Tongue (tissue), 2 donors: ENCODE measurements around the gene PADI1. TPM values are rescaled to one million over a fixed set of nuclear protein-coding genes. Genes with fewer than 3 reads are reported as not detected.
A peak's percentile ranks its signal among the peaks of the same experiment; 100 is the strongest.

Experiments used
- DNase-seq: peaks from one replicate; pipeline ENCODE4 v3.0.0-alpha.2; 2015
- total RNA-seq: library from RNA; depleted of rRNA; stranded (reverse); fragments of >200 nt; gene quantifications from one replicate; pipeline ENCODE4 v1.2.3, GENCODE V29; 2014

PADI1 gene
- total RNA-seq, 1 donor from 2014 or later: 10.3 TPM

DNA sequence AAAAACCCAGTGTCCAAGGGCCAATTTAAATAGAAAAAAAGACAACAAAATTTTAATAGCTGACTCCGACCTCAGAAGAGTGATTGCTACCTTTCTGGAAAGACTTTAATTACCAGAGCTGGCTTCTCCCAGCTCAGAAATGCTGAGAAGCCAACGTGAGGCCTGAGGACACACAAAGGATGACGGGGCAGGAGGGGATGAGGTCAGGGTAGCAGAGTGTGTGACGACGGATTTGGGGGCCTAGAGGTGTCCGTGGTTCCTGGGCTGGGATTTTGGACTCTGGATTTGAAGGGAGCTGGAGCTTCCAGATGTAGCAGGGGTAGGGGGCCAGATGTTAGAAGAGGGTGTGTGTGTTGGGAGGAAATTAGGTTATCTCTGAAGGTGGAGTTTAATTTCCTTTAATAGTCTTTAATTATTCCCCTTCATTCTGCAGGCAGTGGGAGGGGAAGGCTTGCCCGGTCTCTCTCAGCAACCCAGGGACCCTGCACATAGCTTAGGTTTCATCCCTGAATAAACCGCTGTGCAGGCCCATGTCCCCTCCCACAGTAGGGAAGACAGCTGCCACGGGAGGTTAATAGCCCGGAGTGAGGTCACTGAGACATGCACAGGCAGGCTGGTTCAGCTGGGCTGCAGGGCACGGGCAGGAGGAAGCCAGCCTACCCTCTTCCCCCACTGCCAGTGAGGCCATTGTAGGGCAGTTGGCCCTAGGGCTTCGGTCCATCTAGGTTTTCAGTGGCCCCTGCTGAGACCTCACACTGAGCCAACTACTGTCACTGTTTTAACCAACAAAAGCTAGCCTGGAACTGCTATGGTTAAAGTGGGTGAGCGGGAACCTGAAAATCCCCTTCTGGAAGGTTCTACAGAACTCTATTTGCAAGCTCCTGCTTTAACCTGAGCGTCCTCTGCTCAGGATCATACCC lies 40.2 kb downstream of the PADI1 start:
- DNase-seq: peak; percentile 82

GRCh38 chr1:17245816-17246325 lies 40.9 kb downstream of the PADI1 start:
- DNase-seq: no peak

GRCh38 chr1:17246971-17247370 lies 42.0 kb downstream of the PADI1 start:
- DNase-seq: no peak

- DNase-seq: no peak
Observed at GRCh38 chr1:17248781-17249180, 43.9 kb downstream of the PADI1 start, which contains the start of gene PADI3. TSS of gene PADI3 (plus strand) at chr1:17249098. CDS start at chr1:17249138, 40 bp downstream.

DNA sequence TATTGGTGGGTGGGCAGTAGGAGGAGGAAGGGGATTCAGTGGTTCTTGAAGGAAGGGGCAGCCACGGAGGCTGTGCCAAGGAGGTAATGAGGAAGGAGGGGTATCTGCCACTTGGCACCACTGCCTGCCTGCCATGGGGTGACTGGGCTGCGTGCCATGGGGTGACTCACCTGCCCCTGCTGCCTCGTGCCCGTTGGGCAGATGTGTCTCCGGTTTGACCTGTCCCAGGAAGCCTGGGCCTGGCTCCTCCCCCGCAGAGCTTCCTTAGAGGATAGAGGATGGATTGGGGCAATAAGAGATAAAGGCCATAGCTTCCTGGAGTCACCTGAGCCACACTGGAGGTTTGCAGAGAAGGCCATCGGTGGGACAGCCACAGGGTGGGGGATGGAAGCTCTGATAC lies 45.7 kb downstream of the PADI1 start:
- no peak for DNase-seq

- DNase-seq: no peak
Observed at GRCh38 chr1:17251246-17251645, 46.3 kb downstream of the PADI1 start.

- DNase-seq: no peak
Observed at GRCh38 chr1:17251701-17252376, 46.9 kb downstream of the PADI1 start.

DNA sequence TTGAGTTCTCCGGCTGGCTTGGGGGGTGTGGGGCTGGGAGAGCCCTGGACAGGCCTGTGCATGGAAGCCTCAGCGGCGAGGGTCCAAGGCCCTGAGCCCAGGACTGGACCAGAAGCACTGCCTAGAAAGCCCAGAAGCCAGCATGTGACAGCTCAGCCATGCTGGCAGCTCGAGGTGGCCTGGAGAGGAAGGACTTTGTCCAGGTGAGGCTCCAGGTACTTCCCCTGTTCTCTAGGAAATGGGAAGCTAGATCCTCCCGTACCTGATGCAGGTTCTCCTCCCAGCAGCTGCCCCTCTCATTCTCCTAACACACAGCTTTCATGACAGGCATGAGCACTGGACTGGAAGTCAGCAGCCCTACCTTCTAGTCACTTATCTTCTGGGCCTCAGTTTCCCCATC lies 50.4 kb downstream of the PADI1 start:
- DNase-seq: no peak

DNA sequence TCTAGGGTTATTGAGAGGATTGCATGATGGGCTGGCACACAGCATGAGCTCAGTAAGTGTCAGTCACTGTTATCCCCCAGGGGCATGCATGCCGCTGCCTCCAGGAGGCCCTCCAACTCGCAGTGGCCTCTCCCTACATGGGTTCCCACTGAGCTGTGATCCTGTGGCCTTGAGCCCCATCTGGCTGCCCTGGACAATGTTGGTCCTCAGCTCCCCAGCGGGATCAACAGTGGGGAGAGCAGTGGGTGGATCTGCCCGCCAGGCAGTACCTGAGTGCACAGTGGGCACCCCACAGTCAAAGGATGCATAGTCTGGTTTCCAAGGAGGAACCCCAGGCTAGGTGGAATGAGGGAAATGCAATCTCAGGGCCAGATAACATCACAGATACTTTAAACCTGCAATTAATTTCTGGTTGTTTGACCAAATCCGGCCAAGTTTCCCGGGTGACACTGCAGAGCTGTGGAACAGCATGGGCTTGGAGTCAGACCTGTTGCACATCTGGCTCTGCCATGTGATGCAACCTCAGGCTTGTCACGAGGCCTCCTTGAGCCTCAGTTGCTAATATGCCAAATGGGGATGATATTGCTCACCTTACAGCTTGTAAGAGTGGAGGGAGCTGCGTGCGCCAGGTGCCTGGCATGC lies 53.3 kb downstream of the PADI1 start:
- no peak for DNase-seq

DNA sequence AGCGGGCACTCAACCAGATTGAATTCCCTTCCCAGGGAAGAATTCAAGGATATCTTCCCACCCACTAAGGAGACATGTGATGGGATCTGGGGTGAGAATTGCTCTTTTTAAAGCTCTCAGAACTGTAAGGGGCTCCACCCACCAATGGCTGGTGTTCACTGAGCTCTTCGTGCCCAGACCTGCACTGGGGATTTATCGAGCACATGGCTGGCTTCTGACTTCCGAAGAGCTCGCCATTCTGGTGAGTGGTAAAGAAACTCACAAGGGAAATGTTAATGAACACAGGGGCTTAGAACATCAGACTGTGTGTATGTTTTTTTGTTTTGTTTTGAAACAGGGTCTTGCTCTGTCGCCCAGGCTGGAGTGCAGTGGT lies 53.8 kb downstream of the PADI1 start:
- DNase-seq: no peak

- DNase-seq: no peak
Observed at GRCh38 chr1:17259233-17259873, 54.4 kb downstream of the PADI1 start.

DNA sequence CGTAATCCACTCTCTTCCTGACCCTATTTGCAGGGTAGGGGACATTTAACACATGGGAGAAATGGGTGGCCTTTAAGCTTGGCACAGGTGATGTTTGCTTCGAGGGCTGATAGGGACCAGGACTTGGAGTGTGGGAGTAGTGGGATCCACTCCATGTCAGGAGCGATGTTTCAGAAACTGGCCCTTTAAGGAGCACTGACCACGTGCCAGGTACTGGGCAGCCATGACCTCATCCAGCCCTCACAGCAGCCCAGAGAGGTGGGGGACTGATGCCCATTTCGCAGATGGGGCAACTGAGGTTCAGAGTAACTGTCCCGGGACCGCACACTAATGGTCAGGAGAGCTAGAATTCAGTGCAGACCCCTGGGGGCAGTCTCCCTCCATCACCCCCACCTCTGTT lies 55.3 kb downstream of the PADI1 start:
- no peak for DNase-seq

DNA sequence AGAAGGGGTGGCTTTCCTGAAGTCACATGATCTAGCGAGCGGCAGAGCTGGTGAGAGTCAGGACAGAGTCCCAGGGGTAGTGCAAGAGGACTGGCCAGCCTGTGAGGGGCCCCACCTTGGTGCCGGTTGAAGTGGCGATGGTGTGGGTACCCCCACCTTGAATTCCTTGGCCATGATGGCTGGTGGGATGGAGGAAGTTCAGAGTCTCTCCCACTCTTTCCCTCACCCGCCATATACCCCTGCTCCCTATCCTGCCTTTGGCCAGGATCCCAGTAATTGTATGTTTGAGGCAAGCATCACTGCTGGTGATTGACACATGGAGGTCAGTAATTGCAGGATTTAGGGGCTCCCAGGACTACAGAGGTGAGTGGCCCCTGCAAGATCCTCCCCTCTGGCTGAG lies 55.8 kb downstream of the PADI1 start:
- DNase-seq: no peak

- no peak for DNase-seq
Observed at GRCh38 chr1:17263936-17264335, 59.0 kb downstream of the PADI1 start.

DNA sequence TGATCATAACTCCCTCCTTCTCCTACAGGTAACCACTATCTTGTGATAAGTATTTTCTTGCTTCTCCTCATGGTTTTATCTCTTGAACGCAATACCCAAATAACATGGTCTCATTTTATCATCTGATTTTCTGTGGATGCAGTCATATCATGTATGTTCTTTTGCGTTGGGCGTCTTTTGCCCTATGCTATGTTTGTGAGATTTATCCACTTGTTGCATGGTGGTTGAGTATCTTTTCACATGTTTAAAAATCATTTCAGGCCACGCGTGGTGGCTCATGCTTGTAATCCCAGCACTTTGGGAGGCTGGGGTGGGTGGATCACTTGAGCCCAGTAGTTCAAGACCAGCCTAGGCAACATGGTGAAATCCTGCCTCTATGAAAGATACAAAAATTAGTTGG lies 59.5 kb downstream of the PADI1 start:
- no peak for DNase-seq

DNA sequence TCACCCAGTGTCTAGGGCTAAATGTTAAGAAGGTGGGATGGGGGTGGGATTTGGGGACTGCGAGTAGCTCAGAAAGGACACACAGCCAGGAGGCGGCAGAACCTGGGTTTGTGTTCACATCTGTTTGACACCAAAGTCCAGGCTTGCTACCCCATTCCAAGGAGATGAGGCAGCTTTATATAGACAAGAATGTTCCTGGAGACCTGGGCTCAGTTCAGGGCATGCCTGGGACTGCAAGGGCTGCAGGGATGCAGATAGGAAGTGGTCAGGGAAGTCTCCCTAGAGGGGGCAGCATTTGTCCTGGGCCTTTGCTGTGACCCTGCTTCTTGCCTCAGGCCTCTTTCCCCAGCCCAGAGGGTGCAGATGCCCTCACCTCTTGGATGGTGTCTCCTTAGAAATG lies 60.2 kb downstream of the PADI1 start:
- DNase-seq: no peak

DNA sequence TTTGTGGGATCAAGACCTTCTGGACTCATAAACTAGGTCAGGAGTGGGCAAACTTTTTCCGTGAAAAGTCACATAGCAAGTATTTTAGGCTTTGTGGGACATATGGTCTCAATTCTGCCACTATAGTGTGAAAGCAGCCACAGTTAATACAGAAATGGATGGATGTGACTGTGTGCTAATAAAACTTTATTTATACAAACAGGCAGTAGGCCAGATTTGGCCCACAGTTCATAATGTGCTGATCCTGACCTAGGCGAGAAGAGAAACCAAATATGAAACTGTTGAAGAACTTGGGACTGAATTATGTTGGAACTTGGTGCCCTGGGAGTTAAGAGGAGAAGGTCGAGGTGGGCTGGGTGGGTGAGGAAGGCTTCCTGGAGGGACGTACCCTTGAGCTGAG lies 61.0 kb downstream of the PADI1 start:
- no peak for DNase-seq

GRCh38 chr1:17270891-17271765 lies 66.2 kb downstream of the PADI1 start:
- no peak for DNase-seq

GRCh38 chr1:17272066-17272465 lies 67.1 kb downstream of the PADI1 start:
- no peak for DNase-seq

DNA sequence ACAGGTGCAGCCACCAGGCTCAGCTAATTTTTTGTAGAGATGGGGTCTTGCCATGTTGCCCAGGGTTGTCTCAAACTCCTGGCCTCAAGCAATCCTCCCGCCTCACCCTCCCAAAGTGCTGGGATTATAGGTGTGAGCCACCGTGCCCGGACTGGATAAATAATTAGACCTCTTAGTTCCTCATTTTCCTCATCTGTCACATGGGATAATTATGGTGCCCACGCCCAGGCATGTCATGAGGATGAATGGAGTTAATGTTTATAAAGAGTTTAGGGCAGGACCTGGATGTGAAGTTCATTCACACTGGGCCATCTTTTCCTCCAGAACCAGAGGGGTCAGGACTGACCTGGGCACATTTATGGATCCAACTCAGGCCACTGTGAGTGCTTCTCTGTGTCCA lies 67.7 kb downstream of the PADI1 start:
- no peak for DNase-seq

DNA sequence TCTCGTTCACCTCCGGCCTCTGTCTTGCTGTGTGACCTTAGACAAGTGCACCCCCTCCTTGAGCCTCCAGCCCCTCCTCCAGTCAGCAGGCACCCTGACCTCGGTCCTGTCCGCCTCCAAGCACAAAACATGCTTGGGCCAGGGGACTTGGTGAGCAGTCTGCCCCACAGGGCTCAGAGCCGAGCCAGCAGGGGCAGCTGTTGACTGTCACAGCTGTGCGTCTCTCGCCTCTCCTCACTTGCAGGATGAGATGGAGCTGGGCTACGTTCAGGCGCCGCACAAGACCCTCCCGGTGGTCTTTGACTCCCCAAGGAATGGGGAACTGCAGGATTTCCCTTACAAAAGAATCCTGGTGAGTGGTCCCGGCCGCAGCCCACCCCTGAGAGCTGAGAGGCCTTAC lies 68.2 kb downstream of the PADI1 start:
- no peak for DNase-seq
